ENCODE data around the gene ADCY9.

DNA sequence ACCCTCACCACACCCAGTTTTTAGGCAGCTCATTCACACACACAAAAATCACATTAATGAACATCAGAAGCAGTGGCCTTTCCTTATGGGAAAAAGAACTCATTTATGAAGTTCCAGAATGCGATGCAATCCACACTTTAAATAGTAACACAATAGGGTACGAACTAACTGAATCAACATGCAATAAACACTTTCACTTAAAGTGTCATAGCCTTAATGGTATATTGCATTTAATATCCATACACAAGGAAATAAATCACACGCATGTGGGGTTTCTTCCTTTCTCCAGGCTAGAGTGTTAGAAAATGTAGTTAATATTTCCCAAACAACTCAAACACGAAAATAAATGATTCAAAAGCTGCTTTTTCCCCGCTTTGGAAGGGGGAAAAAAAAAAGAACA is 19.7 kb downstream of the ADCY9 start:
- TF ChIP-seq, protein P1, sequence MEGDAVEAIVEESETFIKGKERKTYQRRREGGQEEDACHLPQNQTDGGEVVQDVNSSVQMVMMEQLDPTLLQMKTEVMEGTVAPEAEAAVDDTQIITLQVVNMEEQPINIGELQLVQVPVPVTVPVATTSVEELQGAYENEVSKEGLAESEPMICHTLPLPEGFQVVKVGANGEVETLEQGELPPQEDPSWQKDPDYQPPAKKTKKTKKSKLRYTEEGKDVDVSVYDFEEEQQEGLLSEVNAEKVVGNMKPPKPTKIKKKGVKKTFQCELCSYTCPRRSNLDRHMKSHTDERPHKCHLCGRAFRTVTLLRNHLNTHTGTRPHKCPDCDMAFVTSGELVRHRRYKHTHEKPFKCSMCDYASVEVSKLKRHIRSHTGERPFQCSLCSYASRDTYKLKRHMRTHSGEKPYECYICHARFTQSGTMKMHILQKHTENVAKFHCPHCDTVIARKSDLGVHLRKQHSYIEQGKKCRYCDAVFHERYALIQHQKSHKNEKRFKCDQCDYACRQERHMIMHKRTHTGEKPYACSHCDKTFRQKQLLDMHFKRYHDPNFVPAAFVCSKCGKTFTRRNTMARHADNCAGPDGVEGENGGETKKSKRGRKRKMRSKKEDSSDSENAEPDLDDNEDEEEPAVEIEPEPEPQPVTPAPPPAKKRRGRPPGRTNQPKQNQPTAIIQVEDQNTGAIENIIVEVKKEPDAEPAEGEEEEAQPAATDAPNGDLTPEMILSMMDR (optimal IDR thresholded peaks at IDR 0.05 in 1 of 3, IDR thresholded peaks at IDR 0.05 in 1 of 3, conservative IDR thresholded peaks at IDR 0.05 in 1 of 3; ENCODE audit: extremely low read depth in 1 of 3, insufficient read depth in 2 of 3, low read length in 3 of 3): no peak
- no peak for TF ChIP-seq EZH2 (IDR thresholded peaks at IDR 0.05; ENCODE audit: low read length)
